ENCODE measurements around the gene MACROD2. TPM values are rescaled to one million over a fixed set of nuclear protein-coding genes. Genes with fewer than 3 reads are reported as not detected.

Gene MACROD2
- polyA plus RNA-seq, 1 donor from 2014 or later, result 23.2 TPM

DNA sequence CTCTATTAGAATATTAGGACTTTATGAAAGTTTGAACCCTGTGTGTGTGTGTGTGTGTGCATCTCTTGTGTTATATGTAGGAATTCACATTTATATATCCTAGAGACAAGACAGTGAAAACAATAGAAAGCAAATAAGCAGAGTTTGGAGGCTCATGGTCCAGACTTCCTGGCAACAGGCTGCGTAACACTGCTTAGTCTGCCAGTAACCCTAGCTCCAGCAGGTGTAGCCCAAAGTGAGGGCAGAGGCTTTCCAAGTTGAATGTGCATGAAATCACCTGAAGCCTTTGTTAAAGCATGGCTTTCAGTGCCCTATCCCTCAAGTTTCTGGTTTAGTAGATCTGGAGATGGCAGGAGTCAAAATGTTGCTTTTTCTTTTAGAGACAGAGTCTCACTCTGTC is 2008.0 kb downstream of the MACROD2 start:
- TF ChIP-seq POLR2AphosphoS5 (IDR thresholded peaks at IDR 0.05) (no peak), EP300 (conservative IDR thresholded peaks at IDR 0.05; ENCODE audit: poor library complexity, severe bottlenecking) (no peak)
- peaks cover 10% of the 10 kb centered on the region for H3K27me3 ChIP-seq (ENCODE audit: insufficient read depth, low read depth, low read length)

GRCh38 chr20:16004108-16004854 is 2009.0 kb downstream of the MACROD2 start:
- no peak for TF ChIP-seq EZH2 (IDR thresholded peaks at IDR 0.05; ENCODE audit: borderline replicate concordance, insufficient read depth, low read length, poor library complexity, severe bottlenecking)
- TF ChIP-seq MXI1 (conservative IDR thresholded peaks at IDR 0.05; ENCODE audit: poor library complexity, severe bottlenecking), result no peak
- TF ChIP-seq, protein P1, sequence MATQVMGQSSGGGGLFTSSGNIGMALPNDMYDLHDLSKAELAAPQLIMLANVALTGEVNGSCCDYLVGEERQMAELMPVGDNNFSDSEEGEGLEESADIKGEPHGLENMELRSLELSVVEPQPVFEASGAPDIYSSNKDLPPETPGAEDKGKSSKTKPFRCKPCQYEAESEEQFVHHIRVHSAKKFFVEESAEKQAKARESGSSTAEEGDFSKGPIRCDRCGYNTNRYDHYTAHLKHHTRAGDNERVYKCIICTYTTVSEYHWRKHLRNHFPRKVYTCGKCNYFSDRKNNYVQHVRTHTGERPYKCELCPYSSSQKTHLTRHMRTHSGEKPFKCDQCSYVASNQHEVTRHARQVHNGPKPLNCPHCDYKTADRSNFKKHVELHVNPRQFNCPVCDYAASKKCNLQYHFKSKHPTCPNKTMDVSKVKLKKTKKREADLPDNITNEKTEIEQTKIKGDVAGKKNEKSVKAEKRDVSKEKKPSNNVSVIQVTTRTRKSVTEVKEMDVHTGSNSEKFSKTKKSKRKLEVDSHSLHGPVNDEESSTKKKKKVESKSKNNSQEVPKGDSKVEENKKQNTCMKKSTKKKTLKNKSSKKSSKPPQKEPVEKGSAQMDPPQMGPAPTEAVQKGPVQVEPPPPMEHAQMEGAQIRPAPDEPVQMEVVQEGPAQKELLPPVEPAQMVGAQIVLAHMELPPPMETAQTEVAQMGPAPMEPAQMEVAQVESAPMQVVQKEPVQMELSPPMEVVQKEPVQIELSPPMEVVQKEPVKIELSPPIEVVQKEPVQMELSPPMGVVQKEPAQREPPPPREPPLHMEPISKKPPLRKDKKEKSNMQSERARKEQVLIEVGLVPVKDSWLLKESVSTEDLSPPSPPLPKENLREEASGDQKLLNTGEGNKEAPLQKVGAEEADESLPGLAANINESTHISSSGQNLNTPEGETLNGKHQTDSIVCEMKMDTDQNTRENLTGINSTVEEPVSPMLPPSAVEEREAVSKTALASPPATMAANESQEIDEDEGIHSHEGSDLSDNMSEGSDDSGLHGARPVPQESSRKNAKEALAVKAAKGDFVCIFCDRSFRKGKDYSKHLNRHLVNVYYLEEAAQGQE (IDR thresholded peaks at IDR 0.05; ENCODE audit: borderline replicate concordance), result no peak
- TF ChIP-seq EP300 (conservative IDR thresholded peaks at IDR 0.05; ENCODE audit: poor library complexity, severe bottlenecking), result no peak
- no peak for TF ChIP-seq TAF1 (IDR thresholded peaks at IDR 0.05; ENCODE audit: low read depth)
- TF ChIP-seq RAD21 (conservative IDR thresholded peaks at IDR 0.05), result no peak
- TF ChIP-seq, protein P2, sequence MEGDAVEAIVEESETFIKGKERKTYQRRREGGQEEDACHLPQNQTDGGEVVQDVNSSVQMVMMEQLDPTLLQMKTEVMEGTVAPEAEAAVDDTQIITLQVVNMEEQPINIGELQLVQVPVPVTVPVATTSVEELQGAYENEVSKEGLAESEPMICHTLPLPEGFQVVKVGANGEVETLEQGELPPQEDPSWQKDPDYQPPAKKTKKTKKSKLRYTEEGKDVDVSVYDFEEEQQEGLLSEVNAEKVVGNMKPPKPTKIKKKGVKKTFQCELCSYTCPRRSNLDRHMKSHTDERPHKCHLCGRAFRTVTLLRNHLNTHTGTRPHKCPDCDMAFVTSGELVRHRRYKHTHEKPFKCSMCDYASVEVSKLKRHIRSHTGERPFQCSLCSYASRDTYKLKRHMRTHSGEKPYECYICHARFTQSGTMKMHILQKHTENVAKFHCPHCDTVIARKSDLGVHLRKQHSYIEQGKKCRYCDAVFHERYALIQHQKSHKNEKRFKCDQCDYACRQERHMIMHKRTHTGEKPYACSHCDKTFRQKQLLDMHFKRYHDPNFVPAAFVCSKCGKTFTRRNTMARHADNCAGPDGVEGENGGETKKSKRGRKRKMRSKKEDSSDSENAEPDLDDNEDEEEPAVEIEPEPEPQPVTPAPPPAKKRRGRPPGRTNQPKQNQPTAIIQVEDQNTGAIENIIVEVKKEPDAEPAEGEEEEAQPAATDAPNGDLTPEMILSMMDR (IDR thresholded peaks at IDR 0.05; ENCODE audit: poor library complexity, severe bottlenecking), result no peak
- TF ChIP-seq POLR2AphosphoS5 (IDR thresholded peaks at IDR 0.05), result no peak
- no peak for TF ChIP-seq SMC3 (conservative IDR thresholded peaks at IDR 0.05; ENCODE audit: poor library complexity)
- no peaks in the 10 kb centered on the region for H3K79me2 ChIP-seq (replicated peaks; ENCODE audit: insufficient read depth, low read length)
- H3K36me3 ChIP-seq (ENCODE audit: insufficient read depth, low read length), result peaks cover 4% of the 10 kb centered on the region
- H3K4me3 ChIP-seq (ENCODE audit: low read length), result no peak overlapping the region
- H3K9me2 ChIP-seq (ENCODE audit: insufficient read depth, low read length), result no peaks in the 10 kb centered on the region
- peaks cover 10% of the 10 kb centered on the region for H3K27me3 ChIP-seq (ENCODE audit: insufficient read depth, low read depth, low read length)
- no peak overlapping the region for H2AFZ ChIP-seq (ENCODE audit: low read depth, low read length)
- no peak overlapping the region for H3K27ac ChIP-seq (ENCODE audit: low read length)
- H3K9ac ChIP-seq (ENCODE audit: low read length), result no peak overlapping the region
- no peaks in the 10 kb centered on the region for H3K9me3 ChIP-seq (ENCODE audit: low read length)
- H3F3A ChIP-seq (ENCODE audit: insufficient read depth, low read length, poor library complexity, severe bottlenecking), result no peaks in the 10 kb centered on the region
- H4K20me1 ChIP-seq (ENCODE audit: insufficient read depth), result no peaks in the 10 kb centered on the region
- no peak overlapping the region for H3K4me2 ChIP-seq (ENCODE audit: low read length)

More for the DNA sequence above, 2008.0 kb downstream of the MACROD2 start:
- Histone ChIP-seq H2AFZ (ENCODE audit: low read depth, low read length) (no peak overlapping the region), H3F3A (ENCODE audit: insufficient read depth, low read length, poor library complexity, severe bottlenecking) (no peaks in the 10 kb centered on the region), H3K79me2 (replicated peaks; ENCODE audit: insufficient read depth, low read length) (no peaks in the 10 kb centered on the region), H3K4me3 (ENCODE audit: low read length) (no peak overlapping the region), H3K9me2 (ENCODE audit: insufficient read depth, low read length) (no peaks in the 10 kb centered on the region), H3K36me3 (ENCODE audit: insufficient read depth, low read length) (no peaks in the 10 kb centered on the region), H3K9me3 (ENCODE audit: low read length) (no peaks in the 10 kb centered on the region), H3K27ac (ENCODE audit: low read length) (no peak overlapping the region), H3K9ac (ENCODE audit: low read length) (no peak overlapping the region), H3K4me2 (ENCODE audit: low read length) (no peak overlapping the region), H4K20me1 (ENCODE audit: insufficient read depth) (no peaks in the 10 kb centered on the region)
